HEK293 (cell line): ENCODE measurements around the gene SEC24C.

Experiments
- BCL11B ChIP-seq: fragments of 450-650 bp; formaldehyde crosslinking; IDR thresholded peaks from 2 replicates; pipeline ENCODE4 v1.5.1; 2016; ENCODE audit warnings: low read depth, missing biosample characterization, missing genetic modification characterization
- FEZF1 ChIP-seq: fragments of 450-650 bp; formaldehyde crosslinking; IDR thresholded peaks from 2 replicates; pipeline ENCODE4 v1.5.1; 2016; ENCODE audit warnings: missing biosample characterization, missing genetic modification characterization
- IKZF3 ChIP-seq: fragments of 450-650 bp; IDR thresholded peaks from 2 replicates; pipeline ENCODE4 v1.5.0; 2018; ENCODE audit warnings: missing biosample characterization, mild to moderate bottlenecking, missing genetic modification characterization, moderate library complexity
- KLF7 ChIP-seq: fragments of 450-650 bp; formaldehyde crosslinking; IDR thresholded peaks from 2 replicates; pipeline ENCODE4 v1.5.1; 2016; ENCODE audit warnings: missing biosample characterization, missing genetic modification characterization, borderline replicate concordance
- PRDM1 ChIP-seq: fragments of 450-650 bp; formaldehyde crosslinking; IDR thresholded peaks from 2 replicates; pipeline ENCODE4; 2016; ENCODE audit warnings: missing biosample characterization, missing genetic modification characterization
- TCF7L2 ChIP-seq: IDR thresholded peaks from 2 replicates; pipeline ENCODE4 v1.6.1; 2011; ENCODE audit warnings: low read depth, mild to moderate bottlenecking, inconsistent platforms, low read length, moderate library complexity, borderline replicate concordance
- WT1 ChIP-seq: fragments of 450-650 bp; formaldehyde crosslinking; IDR thresholded peaks from 2 replicates; pipeline ENCODE4 v1.5.1; 2016; ENCODE audit warnings: missing biosample characterization, missing genetic modification characterization
- YY2 ChIP-seq: fragments of 450-650 bp; formaldehyde crosslinking; IDR thresholded peaks from 2 replicates; pipeline ENCODE4 v1.5.1; 2016; ENCODE audit warnings: missing biosample characterization, missing genetic modification characterization
- ZBTB1 ChIP-seq: fragments of 450-650 bp; formaldehyde crosslinking; IDR thresholded peaks from 2 replicates; pipeline ENCODE4 v1.5.1; 2016; ENCODE audit warnings: missing biosample characterization, missing genetic modification characterization
- ZNF114 ChIP-seq: fragments of 450-650 bp; formaldehyde crosslinking; IDR thresholded peaks from 2 replicates; pipeline ENCODE4 v1.5.0; 2017; ENCODE audit warnings: missing biosample characterization, missing genetic modification characterization
- ZNF211 ChIP-seq: fragments of 450-650 bp; formaldehyde crosslinking; IDR thresholded peaks from 2 replicates; pipeline ENCODE4 v1.5.1; 2016; ENCODE audit warnings: low read depth, missing biosample characterization, missing genetic modification characterization
- ZNF423 ChIP-seq: fragments of 450-650 bp; formaldehyde crosslinking; IDR thresholded peaks from 2 replicates; pipeline ENCODE4 v1.5.1; 2016; ENCODE audit warnings: missing biosample characterization, missing genetic modification characterization
- ZNF530 ChIP-seq: fragments of 450-650 bp; formaldehyde crosslinking; IDR thresholded peaks from 2 replicates; pipeline ENCODE4 v1.5.1; 2016; ENCODE audit warnings: low read depth, missing biosample characterization, missing genetic modification characterization
- ZNF544 ChIP-seq: fragments of 450-650 bp; formaldehyde crosslinking; IDR thresholded peaks from 2 replicates; pipeline ENCODE4 v1.5.0; 2017; ENCODE audit warnings: missing biosample characterization, missing genetic modification characterization
- ZNF677 ChIP-seq: fragments of 450-650 bp; IDR thresholded peaks from 2 replicates; pipeline ENCODE4 v1.5.0; 2018; ENCODE audit warnings: missing biosample characterization, mild to moderate bottlenecking, missing genetic modification characterization, moderate library complexity
- ZNF777 ChIP-seq: fragments of 450-650 bp; formaldehyde crosslinking; IDR thresholded peaks from 2 replicates; pipeline ENCODE4 v1.5.1; 2017; ENCODE audit warnings: missing biosample characterization, missing genetic modification characterization, borderline replicate concordance
- ZNF830 ChIP-seq: fragments of 450-650 bp; IDR thresholded peaks from 2 replicates; pipeline ENCODE4 v1.5.0; 2018; ENCODE audit warnings: missing biosample characterization, missing genetic modification characterization, low read depth, mild to moderate bottlenecking, moderate library complexity
- TF ChIP-seq, protein P1 (sequence below): fragments of 450-650 bp; formaldehyde crosslinking; IDR thresholded peaks from 2 replicates; pipeline ENCODE4 v1.5.1; 2016; ENCODE audit warnings: missing biosample characterization, missing genetic modification characterization
- TF ChIP-seq, protein P2 (sequence below): fragments of 450-650 bp; formaldehyde crosslinking; conservative IDR thresholded peaks from 2 replicates; pipeline ENCODE4 v1.5.1; 2016; ENCODE audit warnings: low read depth, missing biosample characterization, missing genetic modification characterization
- TF ChIP-seq, protein P3 (sequence below): fragments of 450-650 bp; formaldehyde crosslinking; IDR thresholded peaks from 2 replicates; pipeline ENCODE4 v1.5.1; 2017; ENCODE audit warnings: missing biosample characterization, missing genetic modification characterization
- TF ChIP-seq, protein P4 (sequence below): fragments of 450-650 bp; formaldehyde crosslinking; IDR thresholded peaks from 2 replicates; pipeline ENCODE4 v1.5.1; 2017; ENCODE audit warnings: missing biosample characterization, missing genetic modification characterization
- TF ChIP-seq, protein P5 (sequence below): fragments of 450-650 bp; formaldehyde crosslinking; IDR thresholded peaks from 2 replicates; pipeline ENCODE4 v1.5.1; 2016; ENCODE audit warnings: missing biosample characterization, missing genetic modification characterization, low read depth
- TF ChIP-seq, protein P6 (sequence below): fragments of 450-650 bp; formaldehyde crosslinking; IDR thresholded peaks from 2 replicates; pipeline ENCODE4 v1.5.1; 2017; ENCODE audit warnings: missing biosample characterization, missing genetic modification characterization

SEC24C gene

DNA sequence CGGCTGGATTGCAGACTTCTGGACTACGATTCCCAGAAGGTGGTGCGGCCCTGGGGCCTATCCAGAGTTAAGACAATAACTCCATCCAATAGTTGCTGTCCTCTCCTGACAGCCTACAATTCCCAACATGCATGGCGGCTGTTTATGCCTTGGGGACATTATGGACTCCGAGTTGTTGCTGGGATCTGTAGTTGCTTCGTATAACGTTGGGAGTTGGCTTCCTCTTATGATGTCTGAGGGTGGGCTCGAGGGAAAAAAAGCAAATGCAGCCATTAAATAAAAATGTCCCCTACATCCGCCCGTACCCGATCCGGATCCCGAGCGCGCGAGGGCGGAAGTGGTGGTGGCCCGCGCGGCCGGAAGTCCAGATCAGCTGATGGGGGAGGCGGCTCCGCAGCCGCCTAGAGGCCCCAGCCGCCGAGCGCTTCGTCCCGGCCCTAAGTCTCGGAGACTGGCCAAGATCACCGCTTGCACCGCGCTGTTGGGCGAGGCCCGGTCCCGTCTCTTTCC is 41.1 kb downstream of the SEC24C start, which contains the start of gene ZSWIM8 (continued):
- TF ChIP-seq, protein P1, sequence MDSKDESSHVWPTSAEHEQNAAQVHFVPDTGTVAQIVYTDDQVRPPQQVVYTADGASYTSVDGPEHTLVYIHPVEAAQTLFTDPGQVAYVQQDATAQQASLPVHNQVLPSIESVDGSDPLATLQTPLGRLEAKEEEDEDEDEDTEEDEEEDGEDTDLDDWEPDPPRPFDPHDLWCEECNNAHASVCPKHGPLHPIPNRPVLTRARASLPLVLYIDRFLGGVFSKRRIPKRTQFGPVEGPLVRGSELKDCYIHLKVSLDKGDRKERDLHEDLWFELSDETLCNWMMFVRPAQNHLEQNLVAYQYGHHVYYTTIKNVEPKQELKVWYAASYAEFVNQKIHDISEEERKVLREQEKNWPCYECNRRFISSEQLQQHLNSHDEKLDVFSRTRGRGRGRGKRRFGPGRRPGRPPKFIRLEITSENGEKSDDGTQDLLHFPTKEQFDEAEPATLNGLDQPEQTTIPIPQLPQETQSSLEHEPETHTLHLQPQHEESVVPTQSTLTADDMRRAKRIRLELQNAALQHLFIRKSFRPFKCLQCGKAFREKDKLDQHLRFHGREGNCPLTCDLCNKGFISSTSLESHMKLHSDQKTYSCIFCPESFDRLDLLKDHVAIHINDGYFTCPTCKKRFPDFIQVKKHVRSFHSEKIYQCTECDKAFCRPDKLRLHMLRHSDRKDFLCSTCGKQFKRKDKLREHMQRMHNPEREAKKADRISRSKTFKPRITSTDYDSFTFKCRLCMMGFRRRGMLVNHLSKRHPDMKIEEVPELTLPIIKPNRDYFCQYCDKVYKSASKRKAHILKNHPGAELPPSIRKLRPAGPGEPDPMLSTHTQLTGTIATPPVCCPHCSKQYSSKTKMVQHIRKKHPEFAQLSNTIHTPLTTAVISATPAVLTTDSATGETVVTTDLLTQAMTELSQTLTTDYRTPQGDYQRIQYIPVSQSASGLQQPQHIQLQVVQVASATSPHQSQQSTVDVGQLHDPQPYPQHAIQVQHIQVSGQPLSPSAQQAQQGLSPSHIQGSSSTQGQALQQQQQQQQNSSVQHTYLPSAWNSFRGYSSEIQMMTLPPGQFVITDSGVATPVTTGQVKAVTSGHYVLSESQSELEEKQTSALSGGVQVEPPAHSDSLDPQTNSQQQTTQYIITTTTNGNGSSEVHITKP (tag by site-specific recombination) = peak; percentile 64
- TF ChIP-seq ZBTB1 (tag by site-specific recombination) (no peak), PRDM1 (no peak), ZNF211 (tag by site-specific recombination) (no peak), BCL11B (tag by site-specific recombination) (no peak), WT1 (tag by site-specific recombination) (peak; percentile 42; the same call in 1 of the 2 replicates), ZNF544 (no peak), ZNF530 (tag by site-specific recombination) (no peak), IKZF3 (tag by site-specific recombination) (no peak), ZNF114 (tag by site-specific recombination) (no peak), ZNF777 (no peak), ZNF423 (tag by site-specific recombination) (no peak), ZNF677 (tag by site-specific recombination) (no peak), KLF7 (no peak), TCF7L2 (no peak), ZNF830 (no peak), YY2 (tag by site-specific recombination) (peak; percentile 86), FEZF1 (tag by site-specific recombination) (no peak)
- TF ChIP-seq, protein P2, sequence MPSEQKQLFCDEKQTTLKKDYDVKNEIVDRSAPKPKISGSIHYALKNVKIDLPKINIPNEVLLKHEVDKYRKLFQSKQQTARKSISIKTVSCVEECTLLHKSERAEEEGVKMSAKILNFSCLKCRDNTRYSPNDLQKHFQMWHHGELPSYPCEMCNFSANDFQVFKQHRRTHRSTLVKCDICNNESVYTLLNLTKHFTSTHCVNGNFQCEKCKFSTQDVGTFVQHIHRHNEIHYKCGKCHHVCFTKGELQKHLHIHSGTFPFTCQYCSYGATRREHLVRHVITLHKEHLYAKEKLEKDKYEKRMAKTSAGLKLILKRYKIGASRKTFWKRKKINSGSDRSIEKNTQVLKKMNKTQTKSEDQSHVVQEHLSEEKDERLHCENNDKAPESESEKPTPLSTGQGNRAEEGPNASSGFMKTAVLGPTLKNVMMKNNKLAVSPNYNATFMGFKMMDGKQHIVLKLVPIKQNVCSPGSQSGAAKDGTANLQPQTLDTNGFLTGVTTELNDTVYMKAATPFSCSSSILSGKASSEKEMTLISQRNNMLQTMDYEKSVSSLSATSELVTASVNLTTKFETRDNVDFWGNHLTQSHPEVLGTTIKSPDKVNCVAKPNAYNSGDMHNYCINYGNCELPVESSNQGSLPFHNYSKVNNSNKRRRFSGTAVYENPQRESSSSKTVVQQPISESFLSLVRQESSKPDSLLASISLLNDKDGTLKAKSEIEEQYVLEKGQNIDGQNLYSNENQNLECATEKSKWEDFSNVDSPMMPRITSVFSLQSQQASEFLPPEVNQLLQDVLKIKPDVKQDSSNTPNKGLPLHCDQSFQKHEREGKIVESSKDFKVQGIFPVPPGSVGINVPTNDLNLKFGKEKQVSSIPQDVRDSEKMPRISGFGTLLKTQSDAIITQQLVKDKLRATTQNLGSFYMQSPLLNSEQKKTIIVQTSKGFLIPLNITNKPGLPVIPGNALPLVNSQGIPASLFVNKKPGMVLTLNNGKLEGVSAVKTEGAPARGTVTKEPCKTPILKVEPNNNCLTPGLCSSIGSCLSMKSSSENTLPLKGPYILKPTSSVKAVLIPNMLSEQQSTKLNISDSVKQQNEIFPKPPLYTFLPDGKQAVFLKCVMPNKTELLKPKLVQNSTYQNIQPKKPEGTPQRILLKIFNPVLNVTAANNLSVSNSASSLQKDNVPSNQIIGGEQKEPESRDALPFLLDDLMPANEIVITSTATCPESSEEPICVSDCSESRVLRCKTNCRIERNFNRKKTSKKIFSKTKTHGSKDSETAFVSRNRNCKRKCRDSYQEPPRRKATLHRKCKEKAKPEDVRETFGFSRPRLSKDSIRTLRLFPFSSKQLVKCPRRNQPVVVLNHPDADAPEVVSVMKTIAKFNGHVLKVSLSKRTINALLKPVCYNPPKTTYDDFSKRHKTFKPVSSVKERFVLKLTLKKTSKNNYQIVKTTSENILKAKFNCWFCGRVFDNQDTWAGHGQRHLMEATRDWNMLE (tag by site-specific recombination) = peak; percentile 76
- TF ChIP-seq, protein P3, sequence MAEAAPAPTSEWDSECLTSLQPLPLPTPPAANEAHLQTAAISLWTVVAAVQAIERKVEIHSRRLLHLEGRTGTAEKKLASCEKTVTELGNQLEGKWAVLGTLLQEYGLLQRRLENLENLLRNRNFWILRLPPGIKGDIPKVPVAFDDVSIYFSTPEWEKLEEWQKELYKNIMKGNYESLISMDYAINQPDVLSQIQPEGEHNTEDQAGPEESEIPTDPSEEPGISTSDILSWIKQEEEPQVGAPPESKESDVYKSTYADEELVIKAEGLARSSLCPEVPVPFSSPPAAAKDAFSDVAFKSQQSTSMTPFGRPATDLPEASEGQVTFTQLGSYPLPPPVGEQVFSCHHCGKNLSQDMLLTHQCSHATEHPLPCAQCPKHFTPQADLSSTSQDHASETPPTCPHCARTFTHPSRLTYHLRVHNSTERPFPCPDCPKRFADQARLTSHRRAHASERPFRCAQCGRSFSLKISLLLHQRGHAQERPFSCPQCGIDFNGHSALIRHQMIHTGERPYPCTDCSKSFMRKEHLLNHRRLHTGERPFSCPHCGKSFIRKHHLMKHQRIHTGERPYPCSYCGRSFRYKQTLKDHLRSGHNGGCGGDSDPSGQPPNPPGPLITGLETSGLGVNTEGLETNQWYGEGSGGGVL = no peak
- TF ChIP-seq, protein P4, sequence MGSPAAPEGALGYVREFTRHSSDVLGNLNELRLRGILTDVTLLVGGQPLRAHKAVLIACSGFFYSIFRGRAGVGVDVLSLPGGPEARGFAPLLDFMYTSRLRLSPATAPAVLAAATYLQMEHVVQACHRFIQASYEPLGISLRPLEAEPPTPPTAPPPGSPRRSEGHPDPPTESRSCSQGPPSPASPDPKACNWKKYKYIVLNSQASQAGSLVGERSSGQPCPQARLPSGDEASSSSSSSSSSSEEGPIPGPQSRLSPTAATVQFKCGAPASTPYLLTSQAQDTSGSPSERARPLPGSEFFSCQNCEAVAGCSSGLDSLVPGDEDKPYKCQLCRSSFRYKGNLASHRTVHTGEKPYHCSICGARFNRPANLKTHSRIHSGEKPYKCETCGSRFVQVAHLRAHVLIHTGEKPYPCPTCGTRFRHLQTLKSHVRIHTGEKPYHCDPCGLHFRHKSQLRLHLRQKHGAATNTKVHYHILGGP (tag by site-specific recombination) = no peak
- TF ChIP-seq, protein P5, sequence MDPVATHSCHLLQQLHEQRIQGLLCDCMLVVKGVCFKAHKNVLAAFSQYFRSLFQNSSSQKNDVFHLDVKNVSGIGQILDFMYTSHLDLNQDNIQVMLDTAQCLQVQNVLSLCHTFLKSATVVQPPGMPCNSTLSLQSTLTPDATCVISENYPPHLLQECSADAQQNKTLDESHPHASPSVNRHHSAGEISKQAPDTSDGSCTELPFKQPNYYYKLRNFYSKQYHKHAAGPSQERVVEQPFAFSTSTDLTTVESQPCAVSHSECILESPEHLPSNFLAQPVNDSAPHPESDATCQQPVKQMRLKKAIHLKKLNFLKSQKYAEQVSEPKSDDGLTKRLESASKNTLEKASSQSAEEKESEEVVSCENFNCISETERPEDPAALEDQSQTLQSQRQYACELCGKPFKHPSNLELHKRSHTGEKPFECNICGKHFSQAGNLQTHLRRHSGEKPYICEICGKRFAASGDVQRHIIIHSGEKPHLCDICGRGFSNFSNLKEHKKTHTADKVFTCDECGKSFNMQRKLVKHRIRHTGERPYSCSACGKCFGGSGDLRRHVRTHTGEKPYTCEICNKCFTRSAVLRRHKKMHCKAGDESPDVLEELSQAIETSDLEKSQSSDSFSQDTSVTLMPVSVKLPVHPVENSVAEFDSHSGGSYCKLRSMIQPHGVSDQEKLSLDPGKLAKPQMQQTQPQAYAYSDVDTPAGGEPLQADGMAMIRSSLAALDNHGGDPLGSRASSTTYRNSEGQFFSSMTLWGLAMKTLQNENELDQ (tag by site-specific recombination) = no peak
- TF ChIP-seq, protein P6, sequence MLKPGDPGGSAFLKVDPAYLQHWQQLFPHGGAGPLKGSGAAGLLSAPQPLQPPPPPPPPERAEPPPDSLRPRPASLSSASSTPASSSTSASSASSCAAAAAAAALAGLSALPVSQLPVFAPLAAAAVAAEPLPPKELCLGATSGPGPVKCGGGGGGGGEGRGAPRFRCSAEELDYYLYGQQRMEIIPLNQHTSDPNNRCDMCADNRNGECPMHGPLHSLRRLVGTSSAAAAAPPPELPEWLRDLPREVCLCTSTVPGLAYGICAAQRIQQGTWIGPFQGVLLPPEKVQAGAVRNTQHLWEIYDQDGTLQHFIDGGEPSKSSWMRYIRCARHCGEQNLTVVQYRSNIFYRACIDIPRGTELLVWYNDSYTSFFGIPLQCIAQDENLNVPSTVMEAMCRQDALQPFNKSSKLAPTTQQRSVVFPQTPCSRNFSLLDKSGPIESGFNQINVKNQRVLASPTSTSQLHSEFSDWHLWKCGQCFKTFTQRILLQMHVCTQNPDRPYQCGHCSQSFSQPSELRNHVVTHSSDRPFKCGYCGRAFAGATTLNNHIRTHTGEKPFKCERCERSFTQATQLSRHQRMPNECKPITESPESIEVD (tag by site-specific recombination) = no peak
